IPS-18a (cell line): Measurements from ENCODE around the gene STIM1.

Source experiments
- H3K27ac ChIP-seq: one replicate; pipeline ENCODE4 v1.5.1; 2013; ENCODE audit warnings: low read length
- H3K27me3 ChIP-seq: one replicate; pipeline ENCODE4 v1.6.1; 2013; ENCODE audit warnings: mild to moderate bottlenecking, low read length; ENCODE audit not compliant: control insufficient read depth, insufficient read depth
- H3K36me3 ChIP-seq: one replicate; pipeline ENCODE4 v1.6.1; 2013; ENCODE audit warnings: low read depth, low read length; ENCODE audit not compliant: control insufficient read depth
- H3K4me1 ChIP-seq: one replicate; pipeline ENCODE4 v1.6.1; 2013; ENCODE audit warnings: low read depth, low read length; ENCODE audit not compliant: control insufficient read depth
- H3K4me3 ChIP-seq: one replicate; pipeline ENCODE4 v1.5.1; 2013; ENCODE audit warnings: low read length
- H3K9ac ChIP-seq: one replicate; pipeline ENCODE4 v1.6.1; 2013; ENCODE audit warnings: mild to moderate bottlenecking, low read length, moderate library complexity
- H3K9me3 ChIP-seq: one replicate; pipeline ENCODE4 v1.6.1; 2013; ENCODE audit warnings: low read depth, low read length; ENCODE audit not compliant: control insufficient read depth

The STIM1 gene

DNA sequence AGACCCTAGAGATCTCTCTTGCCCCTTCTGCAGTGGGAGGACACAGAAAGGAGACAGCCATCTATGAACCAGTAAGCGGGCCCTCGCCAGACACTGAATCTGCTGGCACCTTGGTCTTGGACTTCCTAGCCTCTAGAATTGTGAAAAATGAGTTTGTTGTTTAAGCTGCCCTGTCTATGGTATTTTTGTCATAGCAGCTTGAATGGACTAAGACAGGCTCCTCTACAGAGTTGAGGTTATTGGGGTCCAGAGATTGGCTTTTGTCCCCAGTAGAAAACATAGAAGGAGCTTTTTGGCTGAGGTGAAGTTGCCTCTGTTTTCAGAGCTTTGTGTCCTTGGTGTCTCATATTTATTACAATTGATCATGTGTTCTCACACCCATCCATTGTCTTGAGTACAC, 77.2 kb downstream of the STIM1 start:
- H3K4me1 ChIP-seq = no peaks in the 10 kb centered on the region
- H3K9me3 ChIP-seq = no peaks in the 10 kb centered on the region
- H3K4me3 ChIP-seq = no peak overlapping the region
- no peak overlapping the region for H3K27ac ChIP-seq
- H3K36me3 ChIP-seq = no peaks in the 10 kb centered on the region
- H3K27me3 ChIP-seq = no peaks in the 10 kb centered on the region
- no peak overlapping the region for H3K9ac ChIP-seq

GRCh38 chr11:3933165-3933628, 77.7 kb downstream of the STIM1 start:
- H3K36me3 ChIP-seq = no peaks in the 10 kb centered on the region
- no peak overlapping the region for H3K4me3 ChIP-seq
- no peak overlapping the region for H3K27ac ChIP-seq
- no peaks in the 10 kb centered on the region for H3K4me1 ChIP-seq
- H3K9ac ChIP-seq = no peak overlapping the region
- no peaks in the 10 kb centered on the region for H3K9me3 ChIP-seq
- no peaks in the 10 kb centered on the region for H3K27me3 ChIP-seq

- Histone ChIP-seq H3K36me3 (no peaks in the 10 kb centered on the region), H3K4me3 (no peak overlapping the region), H3K9ac (no peak overlapping the region), H3K4me1 (no peaks in the 10 kb centered on the region), H3K27me3 (no peaks in the 10 kb centered on the region), H3K27ac (no peak overlapping the region), H3K9me3 (no peaks in the 10 kb centered on the region)
These were observed 79.2 kb downstream of the STIM1 start for GRCh38 chr11:3934658-3935057.

DNA sequence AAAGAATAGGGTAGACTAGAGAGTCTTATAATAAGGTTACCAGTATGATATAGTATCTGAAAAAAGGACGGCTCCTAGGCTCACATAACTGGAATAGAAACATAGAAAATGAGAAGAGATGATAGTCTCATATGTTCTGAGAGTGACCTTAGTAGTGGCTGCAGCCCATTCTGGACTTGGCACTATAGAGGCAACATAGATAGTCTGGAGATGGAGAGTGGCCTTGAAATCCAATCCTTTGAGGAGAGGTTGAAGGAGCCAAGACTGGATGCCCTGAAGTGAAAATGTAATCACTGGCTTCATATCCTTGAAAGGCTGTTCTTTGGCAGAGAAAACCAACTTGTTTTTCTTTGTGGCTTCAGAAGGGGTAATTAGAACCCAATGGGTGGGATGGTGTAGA, 81.1 kb downstream of the STIM1 start:
- Histone ChIP-seq H3K9ac (no peak overlapping the region), H3K27ac (no peak overlapping the region), H3K36me3 (no peaks in the 10 kb centered on the region), H3K9me3 (no peaks in the 10 kb centered on the region), H3K4me3 (no peak overlapping the region), H3K4me1 (no peaks in the 10 kb centered on the region), H3K27me3 (no peaks in the 10 kb centered on the region)

DNA sequence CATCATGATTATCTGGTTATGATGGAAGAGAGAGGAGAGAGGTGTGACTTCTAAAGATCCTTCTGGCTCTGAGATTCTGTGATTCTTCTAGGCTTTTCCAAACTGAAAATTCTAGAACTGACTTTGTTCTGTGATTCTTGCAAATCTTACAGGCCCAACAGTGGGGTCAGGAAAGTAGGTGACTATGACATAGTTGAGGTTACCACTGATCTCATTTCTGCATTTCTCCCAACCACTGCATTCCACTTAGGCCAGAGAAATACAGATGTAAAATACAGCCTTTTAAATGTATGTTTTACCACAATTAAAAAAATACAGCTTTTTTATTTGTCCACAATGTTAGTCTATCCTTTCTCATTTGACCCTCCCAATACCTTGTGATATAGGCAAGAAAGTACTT, 83.7 kb downstream of the STIM1 start:
- Histone ChIP-seq H3K36me3 (no peaks in the 10 kb centered on the region), H3K9me3 (no peaks in the 10 kb centered on the region), H3K27me3 (no peaks in the 10 kb centered on the region), H3K27ac (no peak overlapping the region), H3K9ac (no peak overlapping the region), H3K4me1 (no peaks in the 10 kb centered on the region), H3K4me3 (no peak overlapping the region)

DNA sequence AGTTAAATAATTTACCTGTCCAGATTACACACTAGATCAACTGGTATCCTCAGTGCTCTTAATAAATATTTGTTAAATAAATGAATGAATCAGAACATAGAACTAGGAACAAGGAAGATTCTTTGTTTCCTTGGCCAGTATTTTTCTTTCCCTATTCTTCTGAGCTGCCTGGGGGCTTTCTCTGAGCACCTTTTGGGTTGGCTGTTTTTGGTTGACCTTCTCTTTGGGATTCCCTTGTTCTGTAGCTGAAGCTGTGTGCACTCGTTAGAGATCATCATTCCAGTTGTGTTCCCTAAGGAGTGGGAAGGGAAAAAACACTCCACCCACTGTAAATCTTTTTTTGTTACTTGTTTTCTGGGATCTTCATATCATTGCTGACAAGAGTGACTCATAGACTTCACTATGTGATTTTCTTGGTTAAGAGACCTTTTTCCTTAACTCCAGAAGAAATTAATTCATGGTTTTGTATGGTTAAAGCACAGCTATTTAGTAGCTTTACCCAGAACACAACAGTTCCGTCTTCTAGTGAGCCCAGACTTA, 84.3 kb downstream of the STIM1 start:
- H3K4me3 ChIP-seq = no peak overlapping the region
- no peaks in the 10 kb centered on the region for H3K27me3 ChIP-seq
- H3K9ac ChIP-seq = no peak overlapping the region
- no peak overlapping the region for H3K27ac ChIP-seq
- no peaks in the 10 kb centered on the region for H3K36me3 ChIP-seq
- H3K9me3 ChIP-seq = no peaks in the 10 kb centered on the region
- H3K4me1 ChIP-seq = no peaks in the 10 kb centered on the region

DNA sequence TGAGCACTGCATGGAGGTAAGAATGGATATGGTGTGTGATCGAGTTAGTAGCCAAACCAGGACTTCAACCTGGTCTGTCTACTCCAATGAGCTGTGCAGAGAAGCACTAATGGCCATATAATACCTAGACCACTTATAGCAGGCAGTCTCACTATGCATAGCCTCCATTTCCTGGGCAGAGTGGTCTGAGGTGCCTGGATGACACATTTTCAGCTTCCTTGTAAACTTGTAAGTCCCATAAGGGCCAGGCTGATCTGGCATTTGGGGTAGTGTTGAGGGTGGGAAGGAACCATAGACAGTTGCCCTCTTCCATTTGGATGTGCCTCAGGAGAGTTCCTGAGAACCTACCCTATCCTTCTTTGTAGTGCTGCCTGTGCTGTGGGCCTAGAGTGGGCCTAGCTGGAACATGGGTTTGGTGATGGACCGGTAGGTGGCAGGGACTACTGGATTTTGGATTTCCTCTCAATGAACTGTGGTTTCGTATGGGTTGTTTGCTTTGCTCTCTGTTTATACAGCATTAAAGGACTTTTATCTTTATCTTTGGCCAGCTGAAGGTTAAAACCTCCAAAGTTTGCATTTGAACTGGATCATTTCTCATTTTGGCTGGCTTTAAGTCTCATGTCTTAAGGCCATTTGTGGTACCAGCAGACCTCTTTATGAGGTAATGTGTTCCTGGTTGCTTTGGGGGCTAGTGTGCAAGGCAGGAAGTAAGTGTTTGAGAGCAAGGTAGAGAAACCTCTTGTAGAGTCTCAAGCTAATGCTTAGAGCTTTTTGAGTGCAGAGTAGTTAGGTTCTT, 86.9 kb downstream of the STIM1 start:
- no peak overlapping the region for H3K27ac ChIP-seq
- H3K9ac ChIP-seq = no peak overlapping the region
- no peaks in the 10 kb centered on the region for H3K4me1 ChIP-seq
- H3K27me3 ChIP-seq = no peaks in the 10 kb centered on the region
- no peak overlapping the region for H3K4me3 ChIP-seq
- no peaks in the 10 kb centered on the region for H3K36me3 ChIP-seq
- H3K9me3 ChIP-seq = no peaks in the 10 kb centered on the region

GRCh38 chr11:3942956-3943497, 87.6 kb downstream of the STIM1 start:
- Histone ChIP-seq H3K9ac (no peak overlapping the region), H3K4me3 (no peak overlapping the region), H3K36me3 (no peaks in the 10 kb centered on the region), H3K4me1 (no peaks in the 10 kb centered on the region), H3K27ac (no peak overlapping the region), H3K9me3 (no peaks in the 10 kb centered on the region), H3K27me3 (no peaks in the 10 kb centered on the region)

DNA sequence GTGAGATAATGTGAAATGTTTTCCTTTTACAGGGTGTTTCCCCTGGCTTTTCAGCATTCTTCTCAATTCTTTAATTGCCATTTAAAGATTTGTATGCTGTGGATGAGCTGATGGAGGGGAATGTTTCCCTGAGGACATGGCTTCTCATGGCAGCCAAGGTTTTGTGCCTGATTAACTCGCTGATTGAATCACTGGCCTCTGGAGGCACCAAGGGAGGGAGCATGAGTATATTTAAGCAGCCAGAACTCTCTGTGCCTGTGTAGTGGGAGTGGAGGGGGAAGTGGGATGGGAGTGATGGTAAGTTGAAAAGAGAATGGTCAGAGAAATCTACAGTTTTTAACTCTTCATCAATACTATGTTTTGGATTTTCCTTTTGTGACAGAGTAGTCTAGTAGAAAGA, 88.7 kb downstream of the STIM1 start:
- H3K4me3 ChIP-seq = no peak overlapping the region
- H3K36me3 ChIP-seq = no peaks in the 10 kb centered on the region
- no peak overlapping the region for H3K27ac ChIP-seq
- H3K27me3 ChIP-seq = no peaks in the 10 kb centered on the region
- no peaks in the 10 kb centered on the region for H3K9me3 ChIP-seq
- no peaks in the 10 kb centered on the region for H3K4me1 ChIP-seq
- no peak overlapping the region for H3K9ac ChIP-seq

- no peaks in the 10 kb centered on the region for H3K27me3 ChIP-seq
- H3K36me3 ChIP-seq = no peaks in the 10 kb centered on the region
- H3K9ac ChIP-seq = no peak overlapping the region
- no peak overlapping the region for H3K4me3 ChIP-seq
- H3K27ac ChIP-seq = no peak overlapping the region
- H3K4me1 ChIP-seq = peaks cover 8% of the 10 kb centered on the region
- no peaks in the 10 kb centered on the region for H3K9me3 ChIP-seq
These were observed 91.1 kb downstream of the STIM1 start for GRCh38 chr11:3946455-3947017.

- peaks cover 10% of the 10 kb centered on the region for H3K4me1 ChIP-seq
- H3K4me3 ChIP-seq = no peak overlapping the region
- no peaks in the 10 kb centered on the region for H3K27me3 ChIP-seq
- no peak overlapping the region for H3K9ac ChIP-seq
- H3K9me3 ChIP-seq = no peaks in the 10 kb centered on the region
- H3K36me3 ChIP-seq = no peaks in the 10 kb centered on the region
- no peak overlapping the region for H3K27ac ChIP-seq
These were observed 91.6 kb downstream of the STIM1 start for GRCh38 chr11:3947061-3947460.
